GM19372 (cell line): ENCODE measurements around the gene AK6.
"Not testable (repeated sequence)": the region's sequence is repeated elsewhere in the genome, so short reads cannot be mapped to it uniquely, and the experiment has no call there.

ENCODE experiments used
- ATAC-seq: cut with Tn5 transposase; IDR thresholded peaks from one replicate; pipeline ENCODE4 v1.9.1; 2021; ENCODE audit warnings: mild to moderate bottlenecking, low read depth, moderate library complexity; ENCODE audit not compliant: unreplicated experiment

AK6 gene

GRCh38 chr5:69369340-69370121 is at the start of gene AK6, which contains the start of the genes RAD17 and TAF9:
TSS of gene AK6 (minus strand) at chr5:69369520. CDS start at chr5:69369490, 30 bp downstream.
TSS of gene RAD17 (plus strand) at chr5:69369818. CDS start at chr5:69372209, 2,391 bp downstream.
TSS of gene TAF9 (minus strand) at chr5:69369520. CDS start at chr5:69365737, 3,783 bp downstream.
- peak; percentile 90 for ATAC-seq

GRCh38 chr5:69418554-69418953 is 49.2 kb upstream of the AK6 start:
- no peak for ATAC-seq

DNA sequence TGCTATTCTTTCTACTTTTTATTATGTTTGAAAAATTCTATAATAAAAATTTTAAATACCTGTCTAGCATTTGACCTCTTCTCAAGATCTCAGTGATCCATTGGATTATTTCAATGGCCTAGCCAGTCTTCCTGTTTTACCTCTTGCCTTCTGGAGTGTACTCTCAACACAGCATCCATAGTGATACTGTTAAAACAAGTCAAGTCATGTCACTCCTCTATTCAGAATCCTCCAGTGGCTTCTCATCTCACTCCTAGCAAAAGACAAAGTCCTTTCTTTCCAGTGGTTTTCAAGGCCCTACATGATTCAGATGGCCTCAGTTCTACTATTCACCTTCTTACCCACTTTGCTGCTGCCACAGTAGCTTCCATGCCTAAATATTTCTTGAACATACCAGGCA is 47.4 kb upstream of the AK6 start:
- no peak for ATAC-seq

DNA sequence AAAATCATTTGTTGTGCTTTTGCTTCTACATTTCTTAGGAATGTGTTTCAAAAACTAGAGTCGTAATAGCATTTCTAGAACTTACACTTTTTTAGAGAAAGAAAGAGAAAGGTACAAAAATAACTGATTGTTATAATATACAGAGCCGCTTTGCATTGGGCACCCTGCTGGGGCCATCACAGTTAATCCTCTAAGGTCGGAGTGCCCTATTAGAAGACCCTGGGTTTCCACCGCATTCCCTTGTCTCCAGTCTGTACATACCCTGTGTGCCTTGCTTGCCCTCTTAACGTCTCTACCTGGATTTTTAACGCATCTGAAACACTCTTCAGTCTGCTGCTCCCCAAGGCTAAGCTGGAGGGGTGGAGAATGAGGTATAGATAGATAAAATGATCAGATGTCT is 46.9 kb upstream of the AK6 start:
- no peak for ATAC-seq

DNA sequence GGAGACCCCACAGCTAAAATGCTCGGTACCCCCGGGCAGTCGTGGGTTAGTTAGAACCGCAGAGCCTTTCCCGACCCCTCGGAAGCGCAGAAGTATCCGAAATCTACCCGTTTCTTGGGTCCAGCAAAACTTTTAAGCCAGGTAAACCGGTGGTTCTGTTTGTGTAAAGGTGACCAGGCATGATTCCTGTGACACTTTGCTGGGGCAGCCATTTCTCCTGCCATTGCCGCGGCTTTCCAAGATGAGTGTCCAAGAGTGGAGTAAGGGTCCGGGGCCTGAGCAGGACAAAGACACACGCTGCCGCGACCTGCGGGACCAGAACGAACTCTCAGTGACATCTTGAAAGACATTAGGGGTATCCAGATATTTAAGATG is 46.3 kb upstream of the AK6 start:
- no peak for ATAC-seq

- peak; percentile 67 for ATAC-seq
Measured at GRCh38 chr5:69414885-69415583, 45.7 kb upstream of the AK6 start, which contains the start of gene MARVELD2. TSS of gene MARVELD2 (plus strand) at chr5:69415116. CDS start at chr5:69419386, 4,270 bp downstream.

GRCh38 chr5:69404659-69405330 is 35.5 kb upstream of the AK6 start:
- no peak for ATAC-seq

- ATAC-seq = no peak
Measured at GRCh38 chr5:69378376-69378775, 9.1 kb upstream of the AK6 start.

DNA sequence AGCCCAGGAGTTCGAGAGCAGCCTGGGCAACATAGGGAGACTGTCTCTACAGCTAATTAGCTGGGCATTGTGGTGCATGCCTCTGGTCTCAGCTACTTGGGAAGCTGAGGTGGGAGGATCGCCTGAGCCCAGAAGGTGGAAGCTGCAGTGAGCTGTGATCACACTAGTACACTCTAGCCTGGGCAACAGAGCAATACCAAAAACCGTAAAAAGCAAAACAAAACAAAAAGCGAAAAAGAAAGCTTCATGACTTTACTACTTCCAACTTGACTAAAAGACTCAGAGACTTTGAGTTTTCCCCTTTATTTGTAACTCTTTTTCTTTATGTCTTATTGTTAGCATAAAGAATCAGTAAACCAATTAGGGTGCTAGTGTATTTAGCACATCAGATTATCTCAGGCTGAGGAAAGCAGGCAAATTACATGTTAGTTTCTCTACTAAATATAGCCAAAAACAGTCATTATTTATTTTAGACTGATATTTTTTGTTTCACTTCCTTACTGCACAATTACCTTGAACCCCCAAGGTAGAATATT is 5.7 kb upstream of the AK6 start:
- peak; percentile 74 for ATAC-seq

DNA sequence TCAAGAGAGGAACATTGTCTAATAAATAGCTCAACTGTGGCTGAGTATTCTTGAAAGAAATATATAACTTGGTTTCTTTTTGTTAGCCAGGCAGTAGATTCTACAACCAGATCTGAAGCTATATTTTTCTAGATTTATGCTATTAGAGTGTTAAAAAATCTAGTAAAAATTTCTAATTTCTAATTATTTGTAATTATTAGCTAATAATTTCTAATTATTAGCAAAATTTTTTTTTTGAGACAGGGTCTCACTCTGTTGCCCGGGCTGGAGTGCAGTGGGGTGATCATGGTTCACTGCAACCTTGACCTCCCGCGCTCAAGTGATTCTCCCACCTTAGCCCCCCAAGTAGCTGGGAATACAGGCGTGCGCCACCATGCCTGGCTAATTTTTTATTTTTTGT is 3.1 kb upstream of the AK6 start:
- no peak for ATAC-seq

GRCh38 chr5:69370335-69370734 is 1.0 kb upstream of the AK6 start:
- not testable (repeated sequence) for ATAC-seq

- ATAC-seq = no peak
Measured at GRCh38 chr5:69368458-69369339, 621 bp downstream of the AK6 start.

DNA sequence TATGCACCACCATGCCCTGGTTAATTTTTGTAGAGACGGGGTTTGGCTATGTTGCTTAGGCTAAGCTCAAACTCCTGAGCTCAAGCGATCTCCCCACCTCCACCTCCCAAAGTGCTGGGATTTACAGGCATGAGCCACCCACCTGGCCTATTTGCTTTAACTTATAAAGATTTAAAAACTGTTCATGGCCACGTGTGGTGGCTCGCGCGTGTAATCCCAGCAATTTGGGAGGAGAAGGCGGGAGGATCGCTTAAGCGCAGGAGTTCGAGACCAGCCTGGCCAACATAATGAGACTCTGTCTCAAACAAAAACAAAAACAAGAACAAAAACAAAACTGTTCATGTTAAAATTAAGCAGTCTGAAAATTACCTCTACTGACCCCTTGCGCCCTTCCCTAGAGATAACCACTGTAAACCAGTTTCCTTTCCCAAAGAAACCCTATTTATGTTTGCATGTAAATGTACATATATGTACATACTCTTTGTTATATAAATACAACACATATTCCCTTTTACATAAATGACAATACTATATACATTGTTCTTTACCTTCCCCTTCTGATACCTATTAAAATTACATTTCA is 1.5 kb downstream of the AK6 start:
- no peak for ATAC-seq

- ATAC-seq = no peak
Measured at GRCh38 chr5:69364850-69365249, 4.5 kb downstream of the AK6 start.

GRCh38 chr5:69364414-69364813 is 4.9 kb downstream of the AK6 start:
- ATAC-seq = no peak

- ATAC-seq = no peak
Measured at GRCh38 chr5:69360442-69360841, 8.9 kb downstream of the AK6 start.

- no peak for ATAC-seq
Measured at GRCh38 chr5:69359699-69360098, 9.6 kb downstream of the AK6 start.

- ATAC-seq = no peak
Measured at GRCh38 chr5:69350664-69351063, 18.7 kb downstream of the AK6 start.

GRCh38 chr5:69343083-69343482 is 26.2 kb downstream of the AK6 start:
- no peak for ATAC-seq
